CD14-positive monocyte (primary cell): Measurements from ENCODE around the gene EFHC1. TPM values are rescaled to one million over a fixed set of nuclear protein-coding genes. Genes with fewer than 3 reads are reported as not detected.

ENCODE experiments used
- DNase-seq, 3 donors: peaks; one replicate each; pipeline ENCODE4 v3.0.0-alpha.2; 2011 to 2022
- H2AFZ ChIP-seq: 2 replicates; pipeline ENCODE4 v1.6.0; 2012; ENCODE audit warnings: mild to moderate bottlenecking, low read depth, low read length, inconsistent platforms; ENCODE audit not compliant: insufficient read depth, poor library complexity, severe bottlenecking
- H3K27ac ChIP-seq, 2 donors: 1 replicate in 1 of 2; 2 replicates in 1 of 2; pipeline ENCODE4 v1.5.1; 2012 to 2013; ENCODE audit warnings: low read length in 2 of 2, control low read depth in 1 of 2, inconsistent platforms in 1 of 2, low read depth in 1 of 2, mild to moderate bottlenecking in 1 of 2
- H3K27me3 ChIP-seq, 2 donors: one replicate each; pipeline versions ENCODE4 v1.6.0 to v1.6.1; 2011 to 2013; ENCODE audit warnings: low read length in 2 of 2; ENCODE audit not compliant: control insufficient read depth in 2 of 2, insufficient read depth in 2 of 2
- H3K36me3 ChIP-seq, 2 donors: replicated peaks in 1 of 2; 1 replicate in 1 of 2; 2 replicates in 1 of 2; pipeline versions ENCODE4 v1.5.1 to v1.6.1; 2012 to 2013; ENCODE audit warnings: low read length in 2 of 2, control low read depth in 1 of 2, inconsistent platforms in 1 of 2, mild to moderate bottlenecking in 1 of 2; ENCODE audit not compliant: insufficient read depth in 2 of 2, control insufficient read depth in 1 of 2
- H3K4me1 ChIP-seq, 2 donors: 1 replicate in 1 of 2; 2 replicates in 1 of 2; pipeline versions ENCODE4 v1.5.1 to v1.6.1; 2012 to 2013; ENCODE audit warnings: low read length in 2 of 2, control low read depth in 1 of 2, inconsistent platforms in 1 of 2, mild to moderate bottlenecking in 1 of 2, moderate library complexity in 1 of 2; ENCODE audit not compliant: insufficient read depth in 2 of 2, control insufficient read depth in 1 of 2
- H3K4me2 ChIP-seq: replicated peaks from 2 replicates; pipeline ENCODE3; 2012; ENCODE audit warnings: low read length, moderate library complexity, mild to moderate bottlenecking; ENCODE audit not compliant: poor library complexity, severe bottlenecking; ENCODE audit errors: extremely low read depth
- H3K4me3 ChIP-seq, 3 experiments: fragments of 200-600 bp in 1 of 3; sonication (generic) in 1 of 3; replicated peaks in 1 of 3; 1 replicate in 2 of 3; 2 replicates in 1 of 3; pipeline ENCODE4 v1.5.1; 2011 to 2013; ENCODE audit warnings: low read length in 3 of 3, mild to moderate bottlenecking in 3 of 3, control low read depth in 2 of 3, low read depth in 2 of 3, inconsistent platforms in 1 of 3, moderate library complexity in 1 of 3
- H3K79me2 ChIP-seq: 2 replicates; pipeline ENCODE4 v1.6.0; 2012; ENCODE audit warnings: mild to moderate bottlenecking, control low read depth, inconsistent platforms, low read length, moderate library complexity; ENCODE audit not compliant: insufficient read depth
- H3K9ac ChIP-seq: 2 replicates; pipeline ENCODE4 v1.6.0; 2017; ENCODE audit warnings: low read length, mild to moderate bottlenecking; ENCODE audit not compliant: insufficient read depth, poor library complexity, severe bottlenecking
- H3K9me3 ChIP-seq, 2 donors: replicated peaks in 1 of 2; 1 replicate in 1 of 2; 2 replicates in 1 of 2; pipeline versions ENCODE4 v1.5.1 to v1.6.1; 2012 to 2013; ENCODE audit warnings: low read length in 2 of 2, control low read depth in 1 of 2; ENCODE audit not compliant: control insufficient read depth in 1 of 2, insufficient read depth in 1 of 2
- H4K20me1 ChIP-seq: 2 replicates; pipeline ENCODE4 v1.6.0; 2012; ENCODE audit warnings: mild to moderate bottlenecking, low read length, control low read depth, moderate library complexity; ENCODE audit not compliant: insufficient read depth
- H3K27ac Mint-ChIP-seq, 7 donors: one replicate each; pipeline ENCODE4 v1.8.0; 2020; ENCODE audit warnings: mild to moderate bottlenecking in 7 of 7, mixed read lengths in 7 of 7, moderate library complexity in 6 of 7, inconsistent platforms in 2 of 7
- H3K27me3 Mint-ChIP-seq, 3 donors: one replicate each; pipeline ENCODE4 v1.8.0; 2021 to 2022; ENCODE audit warnings: low read depth in 3 of 3, mild to moderate bottlenecking in 3 of 3, mixed read lengths in 3 of 3, moderate library complexity in 3 of 3, inconsistent platforms in 1 of 3
- H3K36me3 Mint-ChIP-seq, 2 donors: one replicate each; pipeline ENCODE4 v1.8.0; 2020; ENCODE audit warnings: mixed read lengths in 2 of 2, inconsistent platforms in 1 of 2, mild to moderate bottlenecking in 1 of 2
- H3K4me1 Mint-ChIP-seq: one replicate; pipeline ENCODE4 v1.8.0; 2020; ENCODE audit warnings: mild to moderate bottlenecking, mixed read lengths
- H3K4me3 Mint-ChIP-seq, 2 donors: one replicate each; pipeline ENCODE4 v1.8.0; 2020; ENCODE audit warnings: mild to moderate bottlenecking in 2 of 2, mixed read lengths in 2 of 2, moderate library complexity in 1 of 2
- H3K9me3 Mint-ChIP-seq, 7 donors: one replicate each; pipeline ENCODE4 v1.8.0; 2020 to 2022; ENCODE audit warnings: mixed read lengths in 7 of 7, mild to moderate bottlenecking in 6 of 7, moderate library complexity in 6 of 7, inconsistent platforms in 2 of 7
- WGBS: methylation state at CpG from one replicate; pipeline ENCODE4 v1.1.5; 2013; ENCODE audit warnings: missing lambda C conversion rate; ENCODE audit not compliant: insufficient coverage; 5-methylcytosine and 5-hydroxymethylcytosine counted together
- intact Hi-C, 2 donors: fragments of 100-400 bp; cut with micrococcal nuclease; formaldehyde crosslinking; loops; one replicate each; pipeline versions ENCODE4 v1.15.0 to v1.15.1; 2023
- polyA plus RNA-seq, 3 donors: library from polyadenylated mRNA; depleted of rRNA in 1 of 3; unstranded in 2 of 3; stranded (reverse) in 1 of 3; fragments of 300-500 nt in 2 of 3; fragments of >200 nt in 1 of 3; fragmentation: Illumina TruSeq in 2 of 3; gene quantifications; 1 replicate in 2 of 3; 2 replicates in 1 of 3; pipeline ENCODE4 v1.2.3, GENCODE V29; 2012 to 2021
- TF ChIP-seq, protein P1 (sequence below): fragments of 200-600 bp; IDR thresholded peaks from one replicate; pipeline ENCODE4 v1.8.0; 2022; ENCODE audit warnings: antibody characterized with exemption, mild to moderate bottlenecking

Gene EFHC1
- polyA plus RNA-seq, 3 donors, result 0.30 to 13.5 (median 2.3) TPM

DNA sequence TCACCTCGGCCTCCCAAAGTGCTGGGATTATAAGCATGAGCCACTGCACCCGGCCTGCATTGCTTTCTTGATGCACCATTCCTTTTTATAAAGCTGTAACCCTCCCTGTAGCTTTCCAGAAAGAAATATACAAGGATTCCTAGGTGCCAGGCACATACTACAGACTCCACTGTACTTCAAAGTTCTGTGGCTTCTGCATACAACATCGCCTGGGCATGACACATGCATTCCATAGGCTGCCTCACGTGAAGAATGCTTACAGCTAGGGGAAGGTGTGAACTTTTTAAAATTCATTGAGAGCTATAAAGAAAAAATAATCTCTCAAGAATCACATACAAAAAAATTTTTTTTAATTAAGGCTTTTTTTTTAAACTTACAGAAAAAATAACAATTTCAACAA is 106.5 kb downstream of the EFHC1 start:
- TF ChIP-seq, protein P1, sequence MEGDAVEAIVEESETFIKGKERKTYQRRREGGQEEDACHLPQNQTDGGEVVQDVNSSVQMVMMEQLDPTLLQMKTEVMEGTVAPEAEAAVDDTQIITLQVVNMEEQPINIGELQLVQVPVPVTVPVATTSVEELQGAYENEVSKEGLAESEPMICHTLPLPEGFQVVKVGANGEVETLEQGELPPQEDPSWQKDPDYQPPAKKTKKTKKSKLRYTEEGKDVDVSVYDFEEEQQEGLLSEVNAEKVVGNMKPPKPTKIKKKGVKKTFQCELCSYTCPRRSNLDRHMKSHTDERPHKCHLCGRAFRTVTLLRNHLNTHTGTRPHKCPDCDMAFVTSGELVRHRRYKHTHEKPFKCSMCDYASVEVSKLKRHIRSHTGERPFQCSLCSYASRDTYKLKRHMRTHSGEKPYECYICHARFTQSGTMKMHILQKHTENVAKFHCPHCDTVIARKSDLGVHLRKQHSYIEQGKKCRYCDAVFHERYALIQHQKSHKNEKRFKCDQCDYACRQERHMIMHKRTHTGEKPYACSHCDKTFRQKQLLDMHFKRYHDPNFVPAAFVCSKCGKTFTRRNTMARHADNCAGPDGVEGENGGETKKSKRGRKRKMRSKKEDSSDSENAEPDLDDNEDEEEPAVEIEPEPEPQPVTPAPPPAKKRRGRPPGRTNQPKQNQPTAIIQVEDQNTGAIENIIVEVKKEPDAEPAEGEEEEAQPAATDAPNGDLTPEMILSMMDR, result no peak
- Histone ChIP-seq H3K79me2 (no peaks in the 10 kb centered on the region), H3K9ac (no peak overlapping the region), H3K9me3 (no peaks in the 10 kb centered on the region), H3K4me2 (no peak overlapping the region), H3K4me3 (no peak overlapping the region), H3K36me3 (peaks cover 4 to 33% of the 10 kb centered on the region in 2 donors), H4K20me1 (peaks cover 4% of the 10 kb centered on the region), H2AFZ (no peak overlapping the region), H3K27me3 (no peaks in the 10 kb centered on the region), H3K27ac (no peak overlapping the region), H3K4me1 (no peaks in the 10 kb centered on the region)
- no peak overlapping the region for H3K4me3 Mint-ChIP-seq
- peaks cover 6% of the 10 kb centered on the region for H3K4me1 Mint-ChIP-seq
- peaks cover 0 to 2% (median 0%) of the 10 kb centered on the region in 7 donors for H3K9me3 Mint-ChIP-seq
- peaks cover 0 to 3% (median 0%) of the 10 kb centered on the region in 3 donors for H3K27me3 Mint-ChIP-seq
- DNase-seq, result no peak
- intact Hi-C loops, result no loop called here
- no peak overlapping the region for H3K27ac Mint-ChIP-seq
- peaks cover 13 to 39% of the 10 kb centered on the region in 2 donors for H3K36me3 Mint-ChIP-seq
- WGBS, result 100% methylated on average over 2 of the region's 4 CpGs

DNA sequence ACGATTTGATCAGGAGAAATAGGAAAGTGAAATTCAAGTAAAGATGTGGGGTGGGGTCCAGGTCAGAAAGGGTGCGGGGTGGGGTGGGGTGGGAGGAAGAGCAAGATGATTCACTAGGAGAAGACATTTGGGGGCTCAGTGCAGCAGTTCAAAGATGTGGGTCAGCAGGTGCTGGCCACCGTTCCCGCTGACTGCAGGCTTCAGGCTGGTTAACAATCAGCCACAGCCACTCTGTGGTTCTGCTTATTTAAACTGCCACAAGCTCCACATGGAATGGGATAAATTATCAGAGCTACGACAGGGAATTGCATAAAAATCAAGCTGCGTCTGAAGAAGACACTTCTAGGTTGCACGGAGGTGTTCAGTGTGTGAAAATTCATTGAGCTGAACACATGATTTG is 107.3 kb downstream of the EFHC1 start:
- Histone ChIP-seq H3K9me3 (no peaks in the 10 kb centered on the region), H3K9ac (no peak overlapping the region), H3K27ac (no peak overlapping the region), H3K4me2 (no peak overlapping the region), H3K4me3 (no peak overlapping the region), H2AFZ (no peak overlapping the region), H3K27me3 (no peaks in the 10 kb centered on the region), H3K79me2 (no peaks in the 10 kb centered on the region), H3K4me1 (no peaks in the 10 kb centered on the region), H3K36me3 (peaks cover 4 to 39% of the 10 kb centered on the region in 2 donors), H4K20me1 (peaks cover 4% of the 10 kb centered on the region)
- Mint-ChIP-seq H3K36me3 (peaks cover 13 to 39% of the 10 kb centered on the region in 2 donors), H3K27me3 (peaks cover 0 to 3% (median 0%) of the 10 kb centered on the region in 3 donors), H3K4me3 (no peak overlapping the region), H3K9me3 (no peaks in the 10 kb centered on the region), H3K4me1 (peaks cover 5% of the 10 kb centered on the region), H3K27ac (no peak overlapping the region)
- intact Hi-C loops, result no loop called here
- 100% methylated on average over 4 of the region's 7 CpGs for WGBS
- DNase-seq, result no peak
- TF ChIP-seq, protein P1, result no peak
